Stimulated activated naive CD8-positive, alpha-beta T cell treated with anti-CD3 and anti-CD28 coated beads, Interleukin-15, Interleukin-2, amounts not matched to agents 100 ng/mL and 50 ng/mL, for 24 hours (primary cell): ENCODE data around the gene NKX6-1.

Experiments
- H3K27ac Mint-ChIP-seq: one replicate; pipeline ENCODE4 v1.8.0; 2021; ENCODE audit warnings: mild to moderate bottlenecking, mixed read lengths
- H3K27me3 Mint-ChIP-seq: one replicate; pipeline ENCODE4 v1.8.0; 2021; ENCODE audit warnings: mixed read lengths
- H3K36me3 Mint-ChIP-seq: one replicate; pipeline ENCODE4 v1.8.0; 2021; ENCODE audit warnings: low read depth, mixed read lengths
- H3K4me1 Mint-ChIP-seq: one replicate; pipeline ENCODE4 v1.8.0; 2021; ENCODE audit warnings: low read depth, mixed read lengths
- H3K4me3 Mint-ChIP-seq: one replicate; pipeline ENCODE4 v1.8.0; 2021; ENCODE audit warnings: mild to moderate bottlenecking, mixed read lengths
- H3K9me3 Mint-ChIP-seq: one replicate; pipeline ENCODE4 v1.8.0; 2021; ENCODE audit warnings: mixed read lengths

NKX6-1 gene

GRCh38 chr4:84494076-84494475, 5.0 kb downstream of the NKX6-1 start:
- Mint-ChIP-seq H3K4me1 (peaks cover 29% of the 10 kb centered on the region), H3K36me3 (peaks cover 4% of the 10 kb centered on the region), H3K27me3 (peaks cover 91% of the 10 kb centered on the region), H3K4me3 (no peak overlapping the region), H3K9me3 (peaks cover 5% of the 10 kb centered on the region), H3K27ac (no peak overlapping the region)

GRCh38 chr4:84493092-84493850, 5.8 kb downstream of the NKX6-1 start:
- Mint-ChIP-seq H3K27ac (peak overlapping the region; percentile 21), H3K9me3 (peaks cover 5% of the 10 kb centered on the region), H3K36me3 (peaks cover 4% of the 10 kb centered on the region), H3K4me3 (peak overlapping the region; percentile 49), H3K4me1 (peaks cover 21% of the 10 kb centered on the region), H3K27me3 (peaks cover 91% of the 10 kb centered on the region)

- Mint-ChIP-seq H3K36me3 (peaks cover 4% of the 10 kb centered on the region), H3K4me1 (peaks cover 19% of the 10 kb centered on the region), H3K27me3 (peaks cover 94% of the 10 kb centered on the region), H3K9me3 (peaks cover 5% of the 10 kb centered on the region), H3K27ac (no peak overlapping the region), H3K4me3 (no peak overlapping the region)
Measured at GRCh38 chr4:84492737-84493091, 6.4 kb downstream of the NKX6-1 start.

GRCh38 chr4:84492290-84492689, 6.8 kb downstream of the NKX6-1 start:
- H3K4me3 Mint-ChIP-seq = no peak overlapping the region
- peaks cover 5% of the 10 kb centered on the region for H3K9me3 Mint-ChIP-seq
- no peak overlapping the region for H3K27ac Mint-ChIP-seq
- H3K27me3 Mint-ChIP-seq = peaks cover 98% of the 10 kb centered on the region
- peaks cover 4% of the 10 kb centered on the region for H3K36me3 Mint-ChIP-seq
- peaks cover 19% of the 10 kb centered on the region for H3K4me1 Mint-ChIP-seq

- H3K27ac Mint-ChIP-seq = no peak overlapping the region
- no peak overlapping the region for H3K4me3 Mint-ChIP-seq
- peaks cover 5% of the 10 kb centered on the region for H3K9me3 Mint-ChIP-seq
- H3K27me3 Mint-ChIP-seq = peaks cover 98% of the 10 kb centered on the region
- peaks cover 10% of the 10 kb centered on the region for H3K4me1 Mint-ChIP-seq
- peaks cover 4% of the 10 kb centered on the region for H3K36me3 Mint-ChIP-seq
Measured at GRCh38 chr4:84491481-84491880, 7.6 kb downstream of the NKX6-1 start.

- Mint-ChIP-seq H3K4me1 (peaks cover 9% of the 10 kb centered on the region), H3K4me3 (no peak overlapping the region), H3K27me3 (peaks cover 98% of the 10 kb centered on the region), H3K36me3 (peaks cover 4% of the 10 kb centered on the region), H3K27ac (no peak overlapping the region), H3K9me3 (peaks cover 3% of the 10 kb centered on the region)
Measured at GRCh38 chr4:84490663-84491062, 8.4 kb downstream of the NKX6-1 start.

GRCh38 chr4:84484236-84484635, 14.9 kb downstream of the NKX6-1 start:
- peaks cover 16% of the 10 kb centered on the region for H3K4me1 Mint-ChIP-seq
- no peak overlapping the region for H3K4me3 Mint-ChIP-seq
- no peaks in the 10 kb centered on the region for H3K36me3 Mint-ChIP-seq
- no peaks in the 10 kb centered on the region for H3K9me3 Mint-ChIP-seq
- peaks cover 91% of the 10 kb centered on the region for H3K27me3 Mint-ChIP-seq
- no peak overlapping the region for H3K27ac Mint-ChIP-seq

- H3K27me3 Mint-ChIP-seq = peaks cover 91% of the 10 kb centered on the region
- no peaks in the 10 kb centered on the region for H3K36me3 Mint-ChIP-seq
- H3K27ac Mint-ChIP-seq = no peak overlapping the region
- peaks cover 16% of the 10 kb centered on the region for H3K4me1 Mint-ChIP-seq
- H3K4me3 Mint-ChIP-seq = no peak overlapping the region
- H3K9me3 Mint-ChIP-seq = no peaks in the 10 kb centered on the region
Measured at GRCh38 chr4:84483688-84484087, 15.4 kb downstream of the NKX6-1 start.

GRCh38 chr4:84482564-84483563, 16.2 kb downstream of the NKX6-1 start:
- H3K36me3 Mint-ChIP-seq = no peaks in the 10 kb centered on the region
- H3K27ac Mint-ChIP-seq = no peak overlapping the region
- peaks cover 91% of the 10 kb centered on the region for H3K27me3 Mint-ChIP-seq
- no peak overlapping the region for H3K4me3 Mint-ChIP-seq
- peaks cover 16% of the 10 kb centered on the region for H3K4me1 Mint-ChIP-seq
- no peaks in the 10 kb centered on the region for H3K9me3 Mint-ChIP-seq

- Mint-ChIP-seq H3K9me3 (no peaks in the 10 kb centered on the region), H3K4me1 (peaks cover 16% of the 10 kb centered on the region), H3K36me3 (no peaks in the 10 kb centered on the region), H3K27me3 (peaks cover 85% of the 10 kb centered on the region), H3K27ac (no peak overlapping the region), H3K4me3 (no peak overlapping the region)
Measured at GRCh38 chr4:84481860-84482245, 17.2 kb downstream of the NKX6-1 start.

GRCh38 chr4:84481077-84481859, 17.8 kb downstream of the NKX6-1 start:
- no peaks in the 10 kb centered on the region for H3K9me3 Mint-ChIP-seq
- H3K27ac Mint-ChIP-seq = no peak overlapping the region
- no peaks in the 10 kb centered on the region for H3K36me3 Mint-ChIP-seq
- H3K4me3 Mint-ChIP-seq = no peak overlapping the region
- H3K27me3 Mint-ChIP-seq = peaks cover 79% of the 10 kb centered on the region
- H3K4me1 Mint-ChIP-seq = peaks cover 16% of the 10 kb centered on the region

- peaks cover 74% of the 10 kb centered on the region for H3K27me3 Mint-ChIP-seq
- H3K36me3 Mint-ChIP-seq = no peaks in the 10 kb centered on the region
- H3K4me1 Mint-ChIP-seq = peaks cover 16% of the 10 kb centered on the region
- no peak overlapping the region for H3K4me3 Mint-ChIP-seq
- H3K27ac Mint-ChIP-seq = no peak overlapping the region
- no peaks in the 10 kb centered on the region for H3K9me3 Mint-ChIP-seq
Measured at GRCh38 chr4:84480082-84480481, 19.0 kb downstream of the NKX6-1 start.

GRCh38 chr4:84479663-84480062, 19.4 kb downstream of the NKX6-1 start:
- Mint-ChIP-seq H3K9me3 (no peaks in the 10 kb centered on the region), H3K4me3 (no peak overlapping the region), H3K27me3 (peaks cover 74% of the 10 kb centered on the region), H3K36me3 (no peaks in the 10 kb centered on the region), H3K27ac (no peak overlapping the region), H3K4me1 (peaks cover 16% of the 10 kb centered on the region)

GRCh38 chr4:84477738-84478137, 21.4 kb downstream of the NKX6-1 start:
- no peaks in the 10 kb centered on the region for H3K36me3 Mint-ChIP-seq
- H3K27me3 Mint-ChIP-seq = peaks cover 77% of the 10 kb centered on the region
- H3K9me3 Mint-ChIP-seq = no peaks in the 10 kb centered on the region
- peaks cover 12% of the 10 kb centered on the region for H3K4me1 Mint-ChIP-seq
- no peak overlapping the region for H3K4me3 Mint-ChIP-seq
- no peak overlapping the region for H3K27ac Mint-ChIP-seq
